GM12891 (cell line): ENCODE data around the gene ATOH7.
"Not testable (repeated sequence)": the region's sequence is repeated elsewhere in the genome, so short reads cannot be mapped to it uniquely, and the experiment has no call there.

ENCODE experiments used
- PAX5 ChIP-seq: IDR thresholded peaks from 2 replicates; pipeline ENCODE4 v1.6.1; 2011; ENCODE audit warnings: low read length, moderate library complexity, mild to moderate bottlenecking; ENCODE audit not compliant: insufficient read depth, severe bottlenecking
- POLR2A ChIP-seq: IDR thresholded peaks from 2 replicates; pipeline ENCODE4 v1.6.1; 2011; ENCODE audit warnings: low read depth, low read length, control low read depth
- POLR2AphosphoS5 ChIP-seq: IDR thresholded peaks from 2 replicates; pipeline ENCODE4 v1.6.1; 2011; ENCODE audit warnings: low read depth, low read length, control low read depth
- POU2F2 ChIP-seq: IDR thresholded peaks from 2 replicates; pipeline ENCODE4 v1.6.1; 2011; ENCODE audit warnings: low read depth, mild to moderate bottlenecking, control low read depth, low read length, moderate library complexity
- SPI1 ChIP-seq: IDR thresholded peaks from 2 replicates; pipeline ENCODE4 v1.6.1; 2011; ENCODE audit warnings: low read depth, low read length, control low read depth
- TAF1 ChIP-seq: IDR thresholded peaks from 2 replicates; pipeline ENCODE4 v1.6.1; 2011; ENCODE audit warnings: low read depth, low read length, control low read depth

- TF ChIP-seq TAF1, POLR2A, POLR2AphosphoS5, SPI1, PAX5, POU2F2: not testable (repeated sequence)
These were observed 36.1 kb downstream of the ATOH7 start for GRCh38 chr10:68195776-68196175.
